Endodermal cell (in vitro differentiated cells): ENCODE results near the gene EP400. TPM values are rescaled to one million over a fixed set of nuclear protein-coding genes. Genes with fewer than 3 reads are reported as not detected.

Experiments used
- DNase-seq: peaks from one replicate; pipeline ENCODE4 v3.0.0-alpha.2; 2017
- H3K27ac ChIP-seq: 2 replicates; pipeline ENCODE4 v1.5.1; 2013; ENCODE audit warnings: mild to moderate bottlenecking, low read depth, low read length, moderate library complexity
- H3K27me3 ChIP-seq: 2 replicates; pipeline ENCODE4 v1.6.1; 2013; ENCODE audit warnings: mild to moderate bottlenecking, low read length, moderate library complexity; ENCODE audit not compliant: insufficient read depth, control insufficient read depth, poor library complexity, severe bottlenecking
- H3K36me3 ChIP-seq: 2 replicates; pipeline ENCODE4 v1.7.0; 2013; ENCODE audit warnings: mild to moderate bottlenecking, low read length, moderate library complexity; ENCODE audit not compliant: control insufficient read depth, insufficient read depth
- H3K4me1 ChIP-seq: one replicate; pipeline ENCODE4 v1.7.0; 2013; ENCODE audit warnings: low read length; ENCODE audit not compliant: control insufficient read depth, insufficient read depth
- H3K4me3 ChIP-seq: 2 replicates; pipeline ENCODE4 v1.5.1; 2013; ENCODE audit warnings: mild to moderate bottlenecking, low read length, moderate library complexity
- H3K9ac ChIP-seq: 2 replicates; pipeline ENCODE4 v1.6.1; 2013; ENCODE audit warnings: mild to moderate bottlenecking, low read length, moderate library complexity; ENCODE audit not compliant: poor library complexity, severe bottlenecking; ENCODE audit errors: extremely low read depth
- H3K9me3 ChIP-seq: 2 replicates; pipeline ENCODE4 v1.6.1; 2013; ENCODE audit warnings: mild to moderate bottlenecking, low read length, moderate library complexity; ENCODE audit not compliant: control insufficient read depth
- H3K27ac Mint-ChIP-seq: 2 replicates; pipeline ENCODE4 v1.8.0; 2020; ENCODE audit warnings: mixed read lengths
- H3K27me3 Mint-ChIP-seq: 2 replicates; pipeline ENCODE4 v1.8.0; 2021; ENCODE audit warnings: mild to moderate bottlenecking, mixed read lengths; ENCODE audit not compliant: insufficient read depth
- H3K36me3 Mint-ChIP-seq: 2 replicates; pipeline ENCODE4 v1.8.0; 2020; ENCODE audit warnings: low read depth, mixed read lengths
- H3K4me1 Mint-ChIP-seq: 2 replicates; pipeline ENCODE4 v1.8.0; 2020; ENCODE audit warnings: mixed read lengths
- H3K4me3 Mint-ChIP-seq: 2 replicates; pipeline ENCODE4 v1.8.0; 2020; ENCODE audit warnings: mild to moderate bottlenecking, moderate library complexity, mixed read lengths
- H3K9me3 Mint-ChIP-seq: 2 replicates; pipeline ENCODE4 v1.8.0; 2020; ENCODE audit warnings: mild to moderate bottlenecking, mixed read lengths
- CTCF ChIP-seq: fragments of 200-600 bp; sonication (generic); conservative IDR thresholded peaks from 2 replicates; pipeline ENCODE4 v1.5.0; 2021; ENCODE audit warnings: antibody characterized with exemption, mild to moderate bottlenecking
- WGBS, 2 experiments: methylation state at CpG; one replicate each; pipeline versions ENCODE4 v1.1.5 to v1.1.7; 2013; ENCODE audit warnings: missing lambda C conversion rate in 2 of 2, mixed read lengths in 1 of 2; ENCODE audit not compliant: insufficient coverage in 1 of 2, insufficient read length in 1 of 2; 5-methylcytosine and 5-hydroxymethylcytosine counted together
- total RNA-seq, 2 donors: library from RNA; stranded (reverse); fragmentation: NEBNext Ultra II Directional in 1 of 2; extraction: Animal tissue kit (Norgen Biotek cat#: 25700) in 1 of 2; gene quantifications; 2 replicates in 1 of 2; 3 replicates in 1 of 2; pipeline ENCODE4 v1.2.1, GENCODE V29; 2021

Gene EP400
- total RNA-seq, 2 donors from 2014 or later = 64.7 to 78.3 TPM

- H3K4me3 Mint-ChIP-seq = no peak overlapping the region
- H3K9ac ChIP-seq = no peak overlapping the region
- H3K27me3 Mint-ChIP-seq = no peaks in the 10 kb centered on the region
- peaks cover 12% of the 10 kb centered on the region for H3K9me3 Mint-ChIP-seq
- H3K4me3 ChIP-seq = no peak overlapping the region
- DNase-seq = no peak
- H3K9me3 ChIP-seq = peaks cover 16% of the 10 kb centered on the region
- no peak for TF ChIP-seq CTCF
- no peaks in the 10 kb centered on the region for H3K4me1 Mint-ChIP-seq
- WGBS, 2 experiments = 92 to 97% methylated on average over 19 to 27 of the region's 27 CpGs
- no peaks in the 10 kb centered on the region for H3K4me1 ChIP-seq
- peaks cover 88% of the 10 kb centered on the region for H3K36me3 ChIP-seq
- peaks cover 78% of the 10 kb centered on the region for H3K36me3 Mint-ChIP-seq
- H3K27me3 ChIP-seq = no peaks in the 10 kb centered on the region
- H3K27ac ChIP-seq = no peak overlapping the region
- H3K27ac Mint-ChIP-seq = no peak overlapping the region
Measured at GRCh38 chr12:132053338-132054330, 103.9 kb downstream of the EP400 start.

GRCh38 chr12:132054983-132055382 is 105.2 kb downstream of the EP400 start:
- no peak overlapping the region for H3K4me3 Mint-ChIP-seq
- 96 to 100% methylated on average over 10 to 12 of the region's 12 CpGs for WGBS, 2 experiments
- H3K36me3 ChIP-seq = peaks cover 75% of the 10 kb centered on the region
- H3K27ac ChIP-seq = no peak overlapping the region
- H3K9me3 Mint-ChIP-seq = peaks cover 12% of the 10 kb centered on the region
- H3K9me3 ChIP-seq = peaks cover 16% of the 10 kb centered on the region
- no peaks in the 10 kb centered on the region for H3K27me3 ChIP-seq
- H3K27me3 Mint-ChIP-seq = no peaks in the 10 kb centered on the region
- H3K4me1 ChIP-seq = no peaks in the 10 kb centered on the region
- H3K4me1 Mint-ChIP-seq = no peaks in the 10 kb centered on the region
- H3K9ac ChIP-seq = no peak overlapping the region
- no peak for TF ChIP-seq CTCF
- H3K4me3 ChIP-seq = no peak overlapping the region
- peaks cover 75% of the 10 kb centered on the region for H3K36me3 Mint-ChIP-seq
- H3K27ac Mint-ChIP-seq = no peak overlapping the region
- no peak for DNase-seq

GRCh38 chr12:132055535-132056096 is 105.9 kb downstream of the EP400 start:
- no peak for DNase-seq
- WGBS, 2 experiments = 90 to 98% methylated on average over 8 to 11 of the region's 11 CpGs
- no peak for TF ChIP-seq CTCF
- H3K4me1 Mint-ChIP-seq = no peaks in the 10 kb centered on the region
- Histone ChIP-seq H3K4me1 (no peaks in the 10 kb centered on the region), H3K9ac (no peak overlapping the region), H3K27ac (no peak overlapping the region), H3K36me3 (peaks cover 68% of the 10 kb centered on the region), H3K27me3 (no peaks in the 10 kb centered on the region), H3K9me3 (peaks cover 10% of the 10 kb centered on the region), H3K4me3 (no peak overlapping the region)
- no peak overlapping the region for H3K27ac Mint-ChIP-seq
- H3K4me3 Mint-ChIP-seq = no peak overlapping the region
- peaks cover 73% of the 10 kb centered on the region for H3K36me3 Mint-ChIP-seq
- peaks cover 11% of the 10 kb centered on the region for H3K9me3 Mint-ChIP-seq
- no peaks in the 10 kb centered on the region for H3K27me3 Mint-ChIP-seq
